Fibroblast of mammary gland (primary cell): Measurements from ENCODE around the gene NOTCH1.

Experiments used
- DNase-seq: peaks from one replicate; pipeline ENCODE4 v3.0.0-alpha.2; 2010; ENCODE audit warnings: low read depth
- H3K4me3 ChIP-seq: 2 replicates; pipeline ENCODE4 v1.5.1; 2011; ENCODE audit warnings: low read depth, mild to moderate bottlenecking, low read length, moderate library complexity; ENCODE audit not compliant: control insufficient read depth
- TF ChIP-seq, protein P1 (sequence below): conservative IDR thresholded peaks from 2 replicates; pipeline ENCODE4 v1.5.1; 2011; ENCODE audit warnings: low read depth, low read length, inconsistent platforms; ENCODE audit not compliant: control insufficient read depth, insufficient read depth

The NOTCH1 gene

DNA sequence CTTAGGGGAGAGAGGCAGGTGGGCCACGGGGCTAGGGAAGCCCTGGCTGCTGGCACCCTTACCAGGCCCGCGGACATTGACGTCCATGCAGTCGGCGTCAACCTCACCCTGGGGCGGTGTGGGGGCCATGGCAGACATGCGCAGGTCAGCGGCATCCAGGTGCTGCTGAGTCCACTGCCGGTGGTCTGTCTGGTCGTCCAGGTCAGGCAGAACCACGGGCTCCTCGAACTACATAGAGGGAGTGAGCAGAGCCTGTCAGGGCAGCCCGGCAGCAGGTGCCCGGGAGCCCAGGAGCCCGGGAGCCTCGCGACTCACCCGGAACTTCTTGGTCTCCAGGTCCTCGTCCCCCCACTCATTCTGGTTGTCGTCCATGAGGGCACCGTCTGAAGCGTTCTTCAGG lies 44.2 kb downstream of the NOTCH1 start:
- TF ChIP-seq, protein P1, sequence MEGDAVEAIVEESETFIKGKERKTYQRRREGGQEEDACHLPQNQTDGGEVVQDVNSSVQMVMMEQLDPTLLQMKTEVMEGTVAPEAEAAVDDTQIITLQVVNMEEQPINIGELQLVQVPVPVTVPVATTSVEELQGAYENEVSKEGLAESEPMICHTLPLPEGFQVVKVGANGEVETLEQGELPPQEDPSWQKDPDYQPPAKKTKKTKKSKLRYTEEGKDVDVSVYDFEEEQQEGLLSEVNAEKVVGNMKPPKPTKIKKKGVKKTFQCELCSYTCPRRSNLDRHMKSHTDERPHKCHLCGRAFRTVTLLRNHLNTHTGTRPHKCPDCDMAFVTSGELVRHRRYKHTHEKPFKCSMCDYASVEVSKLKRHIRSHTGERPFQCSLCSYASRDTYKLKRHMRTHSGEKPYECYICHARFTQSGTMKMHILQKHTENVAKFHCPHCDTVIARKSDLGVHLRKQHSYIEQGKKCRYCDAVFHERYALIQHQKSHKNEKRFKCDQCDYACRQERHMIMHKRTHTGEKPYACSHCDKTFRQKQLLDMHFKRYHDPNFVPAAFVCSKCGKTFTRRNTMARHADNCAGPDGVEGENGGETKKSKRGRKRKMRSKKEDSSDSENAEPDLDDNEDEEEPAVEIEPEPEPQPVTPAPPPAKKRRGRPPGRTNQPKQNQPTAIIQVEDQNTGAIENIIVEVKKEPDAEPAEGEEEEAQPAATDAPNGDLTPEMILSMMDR = no peak
- DNase-seq = no peak
- H3K4me3 ChIP-seq = no peak overlapping the region

DNA sequence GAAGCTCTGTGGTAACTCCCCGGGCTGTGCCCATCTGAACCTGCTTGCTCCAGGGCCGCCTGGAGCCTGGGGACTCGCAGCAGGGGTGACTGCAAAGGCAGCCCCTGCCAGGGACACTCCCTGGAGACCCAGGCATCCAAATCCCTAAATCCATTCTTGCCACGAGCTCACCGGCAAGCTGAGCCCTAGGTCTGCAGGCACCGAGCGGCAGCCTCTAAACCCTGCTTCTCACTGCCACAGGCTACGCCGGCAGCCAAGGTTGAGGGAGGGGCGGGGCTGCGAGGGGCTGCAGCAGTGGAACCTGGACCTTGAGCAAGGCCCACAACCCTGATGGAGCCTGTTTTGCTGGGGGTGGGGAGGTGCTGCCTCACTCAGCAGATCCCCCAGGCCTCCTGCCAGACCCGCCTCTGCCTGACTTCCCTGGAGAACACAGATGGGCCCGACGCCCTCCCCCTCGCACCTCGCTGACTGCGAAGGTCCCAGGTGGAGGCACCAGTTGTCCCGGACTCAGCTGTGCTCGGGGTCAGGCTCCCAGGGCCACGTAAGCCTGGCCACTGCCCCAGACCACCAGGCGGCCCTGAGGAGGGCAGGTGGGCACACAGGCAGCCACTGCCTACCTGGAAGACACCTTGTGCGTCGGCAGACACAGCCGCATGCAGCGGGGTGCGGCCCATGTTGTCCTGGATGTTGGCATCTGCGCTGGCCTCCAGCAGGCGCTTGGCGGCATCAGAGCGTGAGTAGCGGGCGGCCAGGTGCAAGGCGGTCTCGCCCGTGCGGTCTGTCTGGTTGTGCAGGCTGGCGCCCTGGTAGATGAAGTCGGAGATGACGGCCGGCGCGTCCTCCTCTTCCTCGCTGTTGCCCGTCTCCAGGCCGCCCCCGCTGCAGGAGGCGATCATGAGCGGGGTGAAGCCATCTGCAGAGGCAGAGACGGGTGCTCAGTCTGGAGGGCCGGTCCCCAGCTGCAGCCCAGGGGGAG lies 45.6 kb downstream of the NOTCH1 start:
- H3K4me3 ChIP-seq = no peak overlapping the region
- DNase-seq = no peak
- TF ChIP-seq, protein P1 = no peak

DNA sequence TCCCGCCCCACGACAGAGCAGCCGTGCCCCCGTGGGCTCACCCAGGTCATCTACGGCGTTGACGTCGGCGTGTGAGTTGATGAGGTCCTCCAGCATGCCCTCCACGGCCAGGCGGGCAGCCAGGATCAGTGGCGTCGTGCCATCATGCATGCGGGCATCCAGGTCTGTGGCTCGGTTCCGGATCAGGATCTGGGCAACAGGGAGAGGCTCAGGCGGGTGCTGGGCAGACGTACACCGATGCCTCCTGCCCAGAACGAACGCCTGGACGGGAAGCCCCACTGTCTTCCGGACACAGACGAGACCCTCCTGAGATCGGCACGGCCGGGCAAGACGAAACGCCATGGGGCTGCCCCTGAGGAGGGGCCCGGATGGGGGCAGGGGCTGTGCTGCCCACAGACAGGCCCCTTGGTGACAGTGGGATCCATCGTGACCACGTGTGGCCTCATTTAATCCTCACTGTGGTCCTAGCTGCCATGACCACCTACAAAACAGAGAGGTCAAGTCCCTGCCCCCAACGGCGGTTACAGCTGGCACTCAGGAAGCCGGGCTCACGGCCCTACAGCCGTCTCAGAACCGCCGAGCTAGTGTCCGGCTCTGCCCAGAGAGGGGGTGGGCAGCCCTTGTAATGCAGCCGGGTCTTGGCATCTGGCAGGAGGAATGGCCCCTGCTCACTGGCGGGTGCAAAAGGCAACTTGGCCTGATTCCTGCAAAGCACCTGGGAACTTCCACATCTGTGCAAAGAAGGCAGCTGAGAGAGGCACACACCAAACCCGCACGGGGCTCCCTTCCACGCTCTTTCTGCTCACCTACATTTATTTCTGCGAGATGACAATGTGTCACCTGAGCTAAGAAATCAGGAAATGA lies 46.5 kb downstream of the NOTCH1 start:
- TF ChIP-seq, protein P1 = no peak
- H3K4me3 ChIP-seq = no peak overlapping the region
- DNase-seq = no peak

GRCh38 chr9:136497916-136498695 lies 47.7 kb downstream of the NOTCH1 start:
- H3K4me3 ChIP-seq = no peak overlapping the region
- no peak for DNase-seq

DNA sequence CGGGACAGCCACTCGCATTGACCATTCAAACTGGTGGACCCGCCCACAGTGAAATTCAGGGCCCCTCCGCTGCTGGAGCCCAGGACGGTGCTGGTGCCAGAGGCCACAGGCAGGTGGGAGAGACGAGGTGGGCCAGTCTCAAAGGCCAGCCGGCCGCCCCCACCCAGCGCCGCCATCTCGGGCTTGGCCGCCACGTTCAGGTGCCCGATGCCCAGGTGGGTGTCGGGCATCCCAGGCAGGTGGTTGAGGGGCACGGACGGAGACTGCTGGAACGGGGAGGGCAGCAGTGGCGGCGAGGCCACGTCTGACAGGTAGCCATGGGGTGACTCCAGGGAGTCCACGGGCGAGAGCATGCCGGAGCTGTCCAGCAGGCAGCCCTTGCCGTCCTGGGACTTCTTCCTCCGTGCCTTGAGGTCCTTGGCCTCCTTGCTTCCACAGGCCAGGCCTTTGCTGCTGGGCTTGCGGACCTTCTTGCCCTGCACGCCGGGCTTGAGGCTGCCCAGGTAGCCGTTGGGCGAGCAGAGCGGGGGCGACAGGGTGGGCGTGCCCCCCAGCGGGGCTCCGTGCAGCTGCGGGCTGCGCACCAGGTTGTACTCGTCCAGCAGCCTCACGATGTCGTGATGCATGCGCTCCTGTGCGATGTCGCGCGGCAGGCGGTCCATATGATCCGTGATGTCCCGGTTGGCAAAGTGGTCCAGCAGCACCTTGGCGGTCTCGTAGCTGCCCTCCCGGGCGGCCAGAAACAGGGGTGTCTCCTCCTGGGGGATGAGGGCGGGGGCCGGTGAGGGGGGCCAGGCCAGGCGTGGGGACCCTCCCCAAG lies 48.8 kb downstream of the NOTCH1 start:
- no peak overlapping the region for H3K4me3 ChIP-seq
- no peak for DNase-seq
- TF ChIP-seq, protein P1 = no peak

More at GRCh38 chr9:136497916-136498695, 47.7 kb downstream of the NOTCH1 start:
- TF ChIP-seq, protein P1 = no peak
